GM13977 (cell line): ENCODE data around the gene ERBB2.
"Not testable (repeated sequence)": the region's sequence is repeated elsewhere in the genome, so short reads cannot be mapped to it uniquely, and the experiment has no call there.

ENCODE experiments used
- DNase-seq: peaks from one replicate; pipeline ENCODE4 v3.0.0; 2012; ENCODE audit warnings: low spot score
- CTCF ChIP-seq: IDR thresholded peaks from 2 replicates; pipeline ENCODE4 v1.5.1; 2012; ENCODE audit warnings: mild to moderate bottlenecking, control low read depth; ENCODE audit not compliant: insufficient read depth; ENCODE audit errors: extremely low read depth, missing control alignments
- in situ Hi-C: fragments of 300-500 bp; cut with MboI; formaldehyde crosslinking; loops from one replicate; pipeline ENCODE4 v1.12.0; 2022; ENCODE audit warnings: low sequenced_read_pairs, low pct_unique_long_range_greater_than_20kb, mixed read lengths, inconsistent platforms; ENCODE audit not compliant: unreplicated experiment

The ERBB2 gene

GRCh38 chr17:39757176-39757662, 57.4 kb downstream of the ERBB2 start:
- DNase-seq, result no peak
- in situ Hi-C loops, result loop anchor here (10.0 kb wide), 1 partner anchor 132 kb away; the partner anchor contains the start of gene PPP1R1B
- no peak for TF ChIP-seq CTCF

DNA sequence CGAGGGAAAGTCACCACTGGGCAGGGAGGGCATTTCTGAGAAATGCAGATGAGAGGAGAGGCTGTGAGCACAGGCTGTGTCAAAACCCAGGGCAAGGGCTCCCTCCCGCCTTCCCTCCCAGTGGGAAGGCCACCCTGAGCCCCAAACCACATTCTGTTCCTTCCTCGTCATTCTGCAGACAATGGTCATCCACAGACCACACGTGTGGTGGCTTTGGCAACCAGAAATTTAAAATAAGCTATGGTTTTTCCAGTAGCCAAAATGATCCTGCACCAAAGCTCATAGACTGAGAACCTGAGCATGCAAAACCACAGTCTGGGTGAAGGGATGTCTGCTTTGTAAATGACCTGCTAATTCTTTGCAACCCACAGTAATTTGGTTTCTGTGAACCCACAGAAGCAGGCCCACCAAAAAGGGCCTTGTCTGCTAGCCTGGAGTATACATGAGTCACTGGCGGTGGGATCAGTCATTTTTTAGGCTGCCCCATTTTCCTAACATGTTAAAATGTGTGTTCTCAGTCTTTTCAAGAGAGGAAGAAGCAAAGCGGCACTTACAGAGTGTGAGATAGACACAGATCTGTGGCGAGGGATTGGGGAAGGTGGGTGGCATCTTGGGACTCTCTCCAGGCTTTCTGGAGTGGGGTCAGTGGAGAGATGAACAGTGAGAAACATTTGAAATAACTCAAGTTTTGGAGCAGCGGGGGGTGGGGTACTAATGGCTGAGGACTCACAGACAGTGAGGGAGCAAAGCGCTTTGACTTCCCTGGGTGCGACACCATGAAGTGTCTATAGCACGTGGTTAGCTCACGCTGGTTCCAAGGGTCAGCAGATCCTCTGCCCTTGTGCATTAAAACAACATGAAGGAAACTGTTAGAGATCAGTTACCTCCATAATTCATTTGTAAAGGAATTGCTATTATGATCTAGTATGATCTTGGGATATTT, 58.3 kb downstream of the ERBB2 start:
- DNase-seq, result peak; percentile 58
- TF ChIP-seq CTCF, result no peak
- in situ Hi-C loops, result loop anchor here (10.0 kb wide), 1 partner anchor 133 kb away; the partner anchor contains the start of gene PPP1R1B

DNA sequence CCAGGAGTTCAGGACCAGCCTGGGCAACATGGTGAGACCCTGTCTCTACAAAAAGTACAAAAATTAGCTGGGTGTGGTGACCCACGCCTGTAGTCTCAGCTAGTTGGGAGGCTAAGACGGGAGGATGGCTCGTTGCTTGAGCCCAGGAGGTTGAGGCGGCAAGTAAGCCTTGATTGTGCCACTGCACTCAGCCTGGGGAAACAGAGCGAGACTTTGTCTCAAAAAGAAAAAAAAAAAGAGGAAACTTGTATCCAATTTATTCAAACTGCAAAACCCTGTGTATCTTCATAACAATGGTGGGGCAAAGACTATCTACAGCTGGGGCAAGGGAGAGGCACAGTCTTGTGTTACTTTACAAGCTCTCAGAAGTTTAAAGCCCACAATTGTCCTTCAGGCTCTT, 59.3 kb downstream of the ERBB2 start:
- in situ Hi-C loops, result loop anchor here (10.0 kb wide), 1 partner anchor 134 kb away; the partner anchor contains the start of gene PPP1R1B
- no peak for TF ChIP-seq CTCF

GRCh38 chr17:39761861-39762496, 62.1 kb downstream of the ERBB2 start:
- DNase-seq, result no peak
- no peak for TF ChIP-seq CTCF
- in situ Hi-C loops, result no loop called here

More for the DNA sequence above, 59.3 kb downstream of the ERBB2 start:
- no peak for DNase-seq

DNA sequence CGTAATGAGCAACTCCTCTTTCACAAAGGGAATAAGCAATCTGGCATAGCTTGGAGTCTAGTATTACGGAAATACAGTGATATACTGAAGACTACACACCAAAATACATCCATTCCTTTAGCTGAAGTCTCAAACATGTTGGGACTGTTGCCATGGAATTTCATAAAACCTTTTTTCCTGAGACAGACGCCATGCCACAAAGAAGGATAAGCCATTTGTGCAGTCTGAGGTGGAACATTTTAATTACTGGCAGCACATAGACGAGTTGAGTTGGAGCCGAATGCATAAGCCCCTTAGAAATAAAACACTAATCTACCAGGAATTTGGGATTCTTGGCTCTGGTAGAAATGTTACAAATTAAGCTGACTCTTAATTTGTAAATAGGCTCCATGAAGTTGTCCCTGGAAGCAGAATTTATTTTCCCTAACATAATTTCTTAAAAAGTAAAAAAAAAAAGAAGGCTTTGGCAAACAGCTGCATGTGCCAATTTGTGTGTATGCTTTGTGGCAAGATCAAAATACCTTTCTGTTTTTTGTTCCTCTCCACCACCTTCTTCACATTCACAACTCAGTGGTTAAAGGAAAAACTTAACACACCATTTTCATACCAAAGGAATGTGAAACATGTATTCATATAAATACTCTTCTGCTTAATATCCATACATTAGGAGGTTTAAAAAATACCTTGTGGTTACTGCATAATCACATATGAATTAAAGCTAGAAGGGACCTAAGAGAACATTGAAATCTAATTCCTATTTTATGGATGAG, 63.4 kb downstream of the ERBB2 start:
- TF ChIP-seq CTCF, result no peak
- no peak for DNase-seq
- in situ Hi-C loops, result no loop called here

DNA sequence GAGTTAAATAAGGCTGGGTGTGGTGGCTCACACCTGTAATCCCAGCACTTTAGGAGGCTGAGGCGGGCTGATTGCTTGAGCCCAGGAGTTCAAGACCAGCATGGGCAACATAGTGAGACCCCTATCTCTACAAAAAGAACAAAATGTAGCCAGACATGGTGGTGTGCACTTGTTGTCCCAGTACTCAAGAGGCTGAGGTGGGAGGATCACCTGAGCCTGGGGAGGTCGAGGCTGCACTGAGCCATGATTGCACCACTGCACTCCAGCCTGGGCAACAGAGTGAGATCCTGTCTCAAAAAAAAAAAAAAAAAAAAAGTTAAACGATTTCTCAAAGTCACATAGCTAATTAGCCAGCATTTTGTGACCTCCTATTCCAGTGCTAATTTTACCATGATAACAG, 64.3 kb downstream of the ERBB2 start:
- in situ Hi-C loops, DNase-seq: not testable (repeated sequence)
